Measurements from ENCODE around the gene PSD2. TPM values are rescaled to one million over a fixed set of nuclear protein-coding genes. Genes with fewer than 3 reads are reported as not detected.
A peak's percentile ranks its signal among the peaks of the same experiment; 100 is the strongest.

PSD2 gene
- total RNA-seq, 2 donors from 2014 or later, result 0.09 to 0.13 TPM

- ATAC-seq (peak in 1 of 2 donors; percentile 9), DNase-seq (no peak)
- intact Hi-C loops (cut with DNase I), result no loop called here
Observed at GRCh38 chr5:139882961-139883539, 87.4 kb downstream of the PSD2 start.

- intact Hi-C loops (cut with DNase I), result no loop called here
- DNase-seq (peak; percentile 42), ATAC-seq (peak; percentile 84 to 88)
Observed at GRCh38 chr5:139884144-139884543, 88.5 kb downstream of the PSD2 start.

GRCh38 chr5:139884734-139885133 lies 89.1 kb downstream of the PSD2 start:
- DNase-seq, result no peak
- intact Hi-C loops (cut with DNase I), result no loop called here
- ATAC-seq, result no peak

GRCh38 chr5:139885172-139885856 lies 89.7 kb downstream of the PSD2 start:
- DNase-seq, result no peak
- ATAC-seq, result no peak
- intact Hi-C loops (cut with DNase I), result no loop called here

- DNase-seq, result no peak
- intact Hi-C loops (cut with DNase I), result no loop called here
Observed at GRCh38 chr5:139885857-139886208, 90.2 kb downstream of the PSD2 start.

GRCh38 chr5:139886213-139886612 lies 90.6 kb downstream of the PSD2 start:
- ATAC-seq, result no peak

More at GRCh38 chr5:139885857-139886208, 90.2 kb downstream of the PSD2 start:
- ATAC-seq, result no peak

GRCh38 chr5:139888370-139888769 lies 92.8 kb downstream of the PSD2 start:
- no peak for DNase-seq
- intact Hi-C loops (cut with DNase I), result no loop called here
- no peak for ATAC-seq

More at GRCh38 chr5:139886213-139886612, 90.6 kb downstream of the PSD2 start:
- intact Hi-C loops (cut with DNase I), result no loop called here
- no peak for DNase-seq

GRCh38 chr5:139889410-139889809 lies 93.8 kb downstream of the PSD2 start:
- intact Hi-C loops (cut with DNase I), result no loop called here
- DNase-seq, result no peak
- ATAC-seq, result no peak

- peak; percentile 30 for DNase-seq
- intact Hi-C loops (cut with DNase I), result no loop called here
- ATAC-seq, result peak; percentile 80 to 88
Observed at GRCh38 chr5:139893873-139894272, 98.3 kb downstream of the PSD2 start.

Other genes with a start within 250 kb of the PSD2 start
- 100 to 1,000 TPM in 1 of 2 donors, 10 to 100 TPM in 1; 91.3 to 133 TPM for gene UBE2D2, start 234.5 kb upstream of the PSD2 start, total RNA-seq
- 10 to 100 TPM; 33.4 to 44.1 TPM for gene CXXC5, start 147.5 kb upstream of the PSD2 start, total RNA-seq
- gene NRG2, start 247.5 kb downstream of the PSD2 start, total RNA-seq, result 1 to 10 TPM; 1.1 to 1.3 TPM